ENCODE measurements around the gene CD302. TPM values are rescaled to one million over a fixed set of nuclear protein-coding genes. Genes with fewer than 3 reads are reported as not detected.
A peak's percentile ranks its signal among the peaks of the same experiment; 100 is the strongest.
"Not testable (repeated sequence)": the region's sequence is repeated elsewhere in the genome, so short reads cannot be mapped to it uniquely, and the experiment has no call there.

The CD302 gene, protein sequence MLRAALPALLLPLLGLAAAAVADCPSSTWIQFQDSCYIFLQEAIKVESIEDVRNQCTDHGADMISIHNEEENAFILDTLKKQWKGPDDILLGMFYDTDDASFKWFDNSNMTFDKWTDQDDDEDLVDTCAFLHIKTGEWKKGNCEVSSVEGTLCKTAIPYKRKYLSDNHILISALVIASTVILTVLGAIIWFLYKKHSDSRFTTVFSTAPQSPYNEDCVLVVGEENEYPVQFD
- total RNA-seq, result under 1 TPM; 0.43 to 0.63 (median 0.58) TPM

DNA sequence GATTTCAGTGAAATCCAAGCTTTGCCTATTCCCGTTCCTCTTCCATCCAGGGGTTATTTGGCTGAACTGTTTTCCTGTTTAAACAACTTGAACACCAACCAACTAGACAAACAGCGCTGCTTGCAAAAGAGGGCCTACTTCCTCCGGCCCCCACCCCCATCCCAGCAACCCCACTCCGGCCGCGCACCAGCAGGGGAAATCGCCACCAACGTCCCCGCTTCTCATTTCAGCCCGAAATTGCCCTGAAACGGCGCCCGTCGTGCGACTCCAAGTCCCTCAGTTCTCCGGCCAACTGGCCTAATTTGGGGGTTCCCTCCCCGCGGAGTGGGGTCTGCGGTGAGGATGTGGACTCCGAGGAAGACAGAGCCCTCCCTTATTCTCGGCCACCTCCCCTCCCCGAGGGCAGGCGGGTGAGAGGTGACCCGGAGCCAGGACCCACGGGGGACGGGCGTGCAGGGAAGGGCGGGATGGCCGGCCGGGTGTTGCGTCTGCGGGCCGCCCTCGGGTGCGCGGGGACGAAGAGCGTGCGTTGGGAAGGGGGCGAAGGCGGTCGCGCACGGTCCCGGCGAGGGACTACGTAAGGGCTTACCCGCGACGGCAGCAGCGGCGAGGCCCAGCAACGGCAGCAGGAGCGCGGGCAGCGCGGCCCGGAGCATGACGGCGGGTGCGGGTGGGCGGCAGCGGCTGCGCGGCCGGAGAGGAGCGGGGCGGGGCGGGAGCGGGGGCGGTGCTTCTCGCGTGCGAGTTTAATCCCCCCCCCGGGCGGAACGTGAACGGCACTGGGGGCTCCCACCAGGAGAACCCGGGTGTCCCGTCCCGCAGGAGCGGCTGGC is at the start of gene CD302:
TSS of gene CD302 (minus strand) at position 666 of the 833 bp plus-strand sequence. CDS start at position 656, 10 bp downstream.
- H3K4me3 Mint-ChIP-seq, result peak within 1 kb of the TSS; percentile 70
- peaks cover 23% of the 10 kb centered on the region for H3K27me3 Mint-ChIP-seq (ENCODE audit: low read depth)
- ATAC-seq (peak; percentile 79), DNase-seq (peak; percentile 22)
- H3K36me3 Mint-ChIP-seq (ENCODE audit: insufficient read depth), result peaks cover 3% of the 10 kb centered on the region
- H3K4me1 Mint-ChIP-seq (ENCODE audit: low read depth), result peaks cover 10% of the 10 kb centered on the region
- H3K9me3 Mint-ChIP-seq, result no peaks in the 10 kb centered on the region

DNA sequence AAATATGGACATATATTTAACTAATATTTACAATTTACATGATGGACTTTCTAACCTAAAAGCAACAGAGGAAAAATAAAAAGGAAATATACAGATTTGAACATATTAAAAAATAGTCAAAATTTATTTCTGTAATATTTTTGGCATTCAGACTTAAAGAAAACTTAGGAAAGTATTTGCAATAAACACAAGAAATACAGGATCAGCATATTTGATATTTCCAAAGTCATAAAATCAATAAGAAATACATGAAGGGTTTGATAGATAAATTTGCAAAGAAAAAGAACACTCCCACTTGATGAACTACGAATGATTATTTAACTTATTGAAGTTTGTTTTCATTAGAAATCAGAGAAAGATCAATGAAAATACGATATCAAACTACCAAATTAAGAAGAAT is 48.6 kb upstream of the CD302 start:
- ATAC-seq, result no peak
- Mint-ChIP-seq H3K4me3 (no peak overlapping the region), H3K27me3 (ENCODE audit: low read depth) (no peaks in the 10 kb centered on the region), H3K36me3 (ENCODE audit: insufficient read depth) (peaks cover 39% of the 10 kb centered on the region), H3K9me3 (no peaks in the 10 kb centered on the region), H3K4me1 (ENCODE audit: low read depth) (no peaks in the 10 kb centered on the region)
- no peak for DNase-seq

DNA sequence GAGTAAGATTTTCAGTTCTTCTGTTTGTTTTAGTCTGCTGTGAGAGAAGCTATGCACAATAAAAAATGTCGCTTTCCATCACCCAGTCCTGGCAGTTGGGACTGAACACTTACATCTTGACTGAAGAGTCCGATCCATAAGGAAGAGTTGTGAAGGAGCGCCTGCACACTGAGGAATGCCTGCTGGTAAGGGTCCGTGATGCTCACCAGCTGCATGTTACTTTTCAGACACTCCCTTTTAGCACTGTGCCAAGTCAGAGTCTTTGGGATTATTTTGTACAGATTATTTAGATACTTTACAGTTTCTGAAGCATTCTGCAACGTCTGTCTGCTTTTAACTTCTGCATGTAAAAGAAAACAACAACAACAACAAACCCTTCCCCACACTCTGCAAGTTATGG is 42.6 kb upstream of the CD302 start:
- DNase-seq (no peak), ATAC-seq (no peak)
- H3K4me1 Mint-ChIP-seq (ENCODE audit: low read depth), result no peaks in the 10 kb centered on the region
- no peaks in the 10 kb centered on the region for H3K9me3 Mint-ChIP-seq
- peaks cover 36% of the 10 kb centered on the region for H3K36me3 Mint-ChIP-seq (ENCODE audit: insufficient read depth)
- H3K27me3 Mint-ChIP-seq (ENCODE audit: low read depth), result no peaks in the 10 kb centered on the region
- H3K4me3 Mint-ChIP-seq, result no peak overlapping the region

DNA sequence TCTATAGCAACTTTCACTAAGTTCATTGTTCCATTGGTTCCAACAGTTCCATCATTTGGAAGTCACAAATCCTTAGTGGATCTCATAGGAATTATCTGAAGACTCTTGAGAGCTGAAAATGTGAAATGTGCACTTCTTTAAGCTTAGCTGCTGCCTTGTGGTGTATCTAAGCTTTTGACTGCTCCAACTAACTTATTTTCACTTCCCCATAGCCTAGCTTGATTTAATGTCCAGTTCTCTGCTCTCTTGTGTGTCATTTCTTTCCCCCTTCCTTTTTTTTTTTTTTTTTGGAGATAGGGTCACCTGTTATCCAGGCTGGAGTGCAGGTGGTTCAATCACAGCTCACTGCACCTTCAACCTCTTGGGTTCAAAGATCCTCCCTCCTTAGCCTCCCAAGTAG is 34.9 kb upstream of the CD302 start:
- Mint-ChIP-seq H3K36me3 (ENCODE audit: insufficient read depth) (peaks cover 49% of the 10 kb centered on the region), H3K27me3 (ENCODE audit: low read depth) (no peaks in the 10 kb centered on the region), H3K4me3 (no peak overlapping the region), H3K4me1 (ENCODE audit: low read depth) (no peaks in the 10 kb centered on the region), H3K9me3 (no peaks in the 10 kb centered on the region)
- ATAC-seq (no peak), DNase-seq (no peak)

DNA sequence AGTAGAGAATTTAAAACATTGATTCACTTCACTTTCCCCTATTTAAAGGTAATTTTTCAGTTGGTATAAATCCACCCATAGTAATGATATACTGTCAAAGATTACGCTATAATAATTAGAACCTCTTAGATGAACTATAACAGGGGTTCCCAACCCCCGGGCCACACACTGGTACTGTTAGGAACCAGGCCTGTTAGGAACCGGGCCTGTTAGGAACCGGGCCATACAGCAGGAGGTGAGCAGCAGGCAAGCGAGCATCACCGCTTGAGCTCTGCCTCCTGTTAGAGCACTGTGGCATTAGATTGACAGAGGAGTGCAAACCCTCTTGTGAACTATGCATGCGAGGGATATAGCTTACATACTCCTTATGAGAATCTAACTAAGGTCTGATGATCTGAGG is 34.0 kb upstream of the CD302 start:
- no peak for DNase-seq
- ATAC-seq, result no peak
- Mint-ChIP-seq H3K4me3 (no peak overlapping the region), H3K27me3 (ENCODE audit: low read depth) (no peaks in the 10 kb centered on the region), H3K4me1 (ENCODE audit: low read depth) (no peaks in the 10 kb centered on the region), H3K9me3 (no peaks in the 10 kb centered on the region), H3K36me3 (ENCODE audit: insufficient read depth) (peaks cover 53% of the 10 kb centered on the region)

DNA sequence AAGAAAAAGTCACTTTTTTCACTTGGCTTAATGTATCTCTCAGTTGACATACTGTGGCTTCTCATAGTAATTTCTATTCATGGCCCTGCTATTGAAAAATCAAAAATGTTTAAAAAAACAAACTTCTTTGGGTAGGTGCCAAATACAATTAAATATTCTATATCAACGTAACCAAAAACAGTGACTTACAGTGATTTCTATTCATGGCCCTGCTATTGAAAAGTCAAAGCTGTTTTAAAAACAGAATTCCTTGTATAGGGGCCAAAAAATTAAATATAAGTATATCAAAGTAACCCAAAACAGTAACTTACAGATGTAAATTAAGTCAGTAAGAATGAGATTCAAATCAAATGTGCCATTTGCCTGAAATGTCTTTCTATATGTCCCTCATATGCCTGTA is 31.4 kb upstream of the CD302 start:
- no peak for DNase-seq

DNA sequence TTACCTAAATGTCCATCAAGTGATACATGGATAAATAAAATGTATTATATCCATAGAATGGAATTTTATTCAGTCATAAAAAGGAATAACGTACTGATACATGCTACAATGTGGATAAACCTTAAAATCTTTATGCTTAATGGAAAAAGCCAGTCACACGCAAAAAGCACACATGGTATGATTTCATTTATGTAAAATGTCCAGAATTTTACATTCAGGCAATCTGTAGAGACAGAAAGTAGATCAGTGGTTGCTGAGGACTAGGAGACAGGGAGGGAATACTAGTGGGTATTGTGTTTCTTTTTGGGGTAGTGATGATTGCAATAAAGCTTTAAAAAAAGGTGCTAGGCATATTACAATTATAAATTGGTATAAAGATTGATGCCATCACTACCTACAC is 30.7 kb upstream of the CD302 start:
- H3K36me3 Mint-ChIP-seq (ENCODE audit: insufficient read depth), result peaks cover 68% of the 10 kb centered on the region
- no peak for ATAC-seq
- no peaks in the 10 kb centered on the region for H3K4me1 Mint-ChIP-seq (ENCODE audit: low read depth)
- H3K4me3 Mint-ChIP-seq, result no peak overlapping the region
- no peaks in the 10 kb centered on the region for H3K27me3 Mint-ChIP-seq (ENCODE audit: low read depth)
- no peak for DNase-seq
- H3K9me3 Mint-ChIP-seq, result no peaks in the 10 kb centered on the region

More for the DNA sequence above, 31.4 kb upstream of the CD302 start:
- H3K4me1 Mint-ChIP-seq (ENCODE audit: low read depth), result no peaks in the 10 kb centered on the region
- H3K27me3 Mint-ChIP-seq (ENCODE audit: low read depth), result no peaks in the 10 kb centered on the region
- ATAC-seq, result no peak
- no peak overlapping the region for H3K4me3 Mint-ChIP-seq
- no peaks in the 10 kb centered on the region for H3K9me3 Mint-ChIP-seq
- peaks cover 68% of the 10 kb centered on the region for H3K36me3 Mint-ChIP-seq (ENCODE audit: insufficient read depth)

DNA sequence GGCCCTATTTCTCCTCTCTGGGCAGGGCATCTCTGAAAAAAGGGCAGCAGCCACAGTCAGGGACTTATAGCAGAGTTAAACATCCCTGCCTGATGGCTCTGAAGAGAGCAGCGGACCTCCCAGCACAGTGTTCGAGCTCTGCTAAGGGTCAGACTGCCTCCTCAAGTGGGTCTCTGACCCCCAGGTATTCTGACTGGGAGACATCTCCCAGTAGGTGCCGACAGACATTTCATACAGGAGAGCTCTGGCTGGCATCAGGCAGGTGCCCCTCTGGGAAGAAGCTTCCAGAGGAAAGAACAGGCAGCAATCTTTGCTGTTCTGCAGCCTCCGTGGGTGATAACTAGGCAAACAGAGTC is 24.4 kb upstream of the CD302 start:
- not testable (repeated sequence) for H3K27me3 Mint-ChIP-seq (ENCODE audit: low read depth); DNase-seq; ATAC-seq; H3K9me3 Mint-ChIP-seq; H3K4me1 Mint-ChIP-seq (ENCODE audit: low read depth); H3K4me3 Mint-ChIP-seq
- peaks cover 76% of the 10 kb centered on the region for H3K36me3 Mint-ChIP-seq (ENCODE audit: insufficient read depth)

DNA sequence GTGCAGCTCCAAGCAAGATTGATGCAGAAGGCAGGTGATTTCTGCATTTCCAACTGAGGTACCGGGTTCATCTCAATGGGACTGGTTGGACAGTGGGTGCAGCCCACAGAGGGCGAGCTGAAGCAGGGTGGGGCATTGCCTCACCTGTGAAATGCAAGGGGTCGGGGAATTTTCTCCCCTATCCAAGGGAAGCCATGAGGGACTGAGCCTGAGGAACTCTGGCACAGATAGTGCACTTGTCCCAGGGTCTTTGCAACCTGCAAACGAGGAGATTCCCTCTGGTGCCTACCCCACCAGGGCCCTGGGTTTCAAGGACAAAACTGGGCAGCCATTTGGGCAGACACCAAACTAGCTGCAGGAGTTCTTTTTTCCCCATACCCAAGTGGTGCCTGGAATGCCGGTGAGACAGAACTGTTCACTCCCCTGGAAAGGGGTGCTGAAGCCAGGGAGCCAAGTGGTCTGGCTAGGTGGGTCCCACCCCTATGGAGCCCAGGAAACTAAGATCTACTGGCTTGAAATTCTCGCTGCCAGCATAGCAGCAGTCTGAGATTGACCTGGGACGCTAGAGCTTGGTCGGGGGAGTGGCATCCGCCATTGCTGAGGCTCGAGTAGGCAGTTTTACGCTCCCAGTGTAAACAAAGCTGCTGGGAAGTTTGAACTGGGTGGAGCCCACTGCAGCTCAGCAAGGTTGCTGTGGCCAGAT is 23.9 kb upstream of the CD302 start:
- H3K4me1 Mint-ChIP-seq (ENCODE audit: low read depth); H3K4me3 Mint-ChIP-seq; H3K9me3 Mint-ChIP-seq; ATAC-seq; H3K27me3 Mint-ChIP-seq (ENCODE audit: low read depth); DNase-seq: not testable (repeated sequence)
- peaks cover 76% of the 10 kb centered on the region for H3K36me3 Mint-ChIP-seq (ENCODE audit: insufficient read depth)

DNA sequence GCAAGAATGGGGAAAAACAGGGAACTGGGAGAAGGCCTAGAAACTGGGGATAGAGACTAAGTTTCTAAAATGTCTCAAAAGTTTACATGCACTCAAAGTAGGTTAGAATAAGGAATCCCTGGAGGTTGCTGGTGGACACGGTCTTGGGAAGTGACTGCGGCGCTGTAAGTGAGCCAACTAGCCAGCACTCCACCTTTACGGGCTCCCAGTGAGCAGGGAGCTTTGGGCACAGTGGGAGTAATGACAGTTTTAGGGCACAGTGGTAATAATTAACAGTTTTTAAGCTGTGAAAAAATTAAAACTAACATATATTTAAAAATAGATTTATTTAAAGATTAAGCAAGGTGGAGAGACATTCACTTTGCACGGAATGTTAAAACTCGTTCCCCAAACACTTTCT is 20.9 kb upstream of the CD302 start:
- H3K4me1 Mint-ChIP-seq (ENCODE audit: low read depth), result no peaks in the 10 kb centered on the region
- ATAC-seq (no peak), DNase-seq (no peak)
- peaks cover 62% of the 10 kb centered on the region for H3K36me3 Mint-ChIP-seq (ENCODE audit: insufficient read depth)
- H3K9me3 Mint-ChIP-seq, result no peaks in the 10 kb centered on the region
- H3K4me3 Mint-ChIP-seq, result no peak overlapping the region
- H3K27me3 Mint-ChIP-seq (ENCODE audit: low read depth), result no peaks in the 10 kb centered on the region

DNA sequence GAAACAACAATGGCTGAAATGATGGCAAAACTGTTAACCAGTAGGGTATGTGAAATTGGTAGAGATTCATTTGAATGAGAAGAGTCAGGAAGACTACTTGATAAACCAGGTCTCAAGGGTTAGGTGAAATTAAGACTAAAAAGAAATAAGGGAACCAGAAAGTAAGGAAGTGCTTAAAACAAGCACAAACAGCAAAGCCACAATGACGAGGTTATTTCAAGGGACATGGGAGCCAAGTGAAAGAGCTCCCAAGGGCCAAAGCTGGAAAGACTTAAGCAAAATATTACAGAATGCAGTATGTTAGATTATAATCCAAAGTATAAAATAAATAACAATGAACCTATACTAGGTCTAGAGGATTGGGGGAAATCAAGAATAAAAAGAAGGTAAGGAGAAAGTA is 19.3 kb upstream of the CD302 start:
- H3K36me3 Mint-ChIP-seq (ENCODE audit: insufficient read depth), result peaks cover 62% of the 10 kb centered on the region
- H3K4me3 Mint-ChIP-seq, result no peak overlapping the region
- no peak for DNase-seq
- H3K27me3 Mint-ChIP-seq (ENCODE audit: low read depth), result no peaks in the 10 kb centered on the region
- no peak for ATAC-seq
- no peaks in the 10 kb centered on the region for H3K4me1 Mint-ChIP-seq (ENCODE audit: low read depth)
- no peaks in the 10 kb centered on the region for H3K9me3 Mint-ChIP-seq

DNA sequence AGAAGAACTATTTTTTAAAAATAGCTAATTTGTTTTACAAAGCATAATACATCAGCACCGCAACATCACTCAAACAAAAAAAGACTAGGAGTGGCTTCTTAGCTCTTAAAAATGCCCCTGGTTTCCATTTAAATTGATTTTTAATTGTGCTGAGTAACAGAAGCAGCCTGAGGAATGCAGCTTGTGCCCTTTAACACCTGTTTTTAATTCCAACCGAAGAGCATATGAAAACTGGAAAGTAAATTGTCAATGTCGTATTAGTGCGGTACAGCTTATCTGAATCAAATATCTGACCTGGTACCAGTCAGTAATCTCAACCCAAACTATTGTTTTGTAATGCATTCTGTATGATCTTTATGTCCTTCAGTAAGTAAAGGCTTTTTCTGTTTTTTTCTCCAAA is 13.2 kb upstream of the CD302 start:
- DNase-seq, result no peak
- H3K4me3 Mint-ChIP-seq, result no peak overlapping the region
- ATAC-seq, result no peak
- no peaks in the 10 kb centered on the region for H3K4me1 Mint-ChIP-seq (ENCODE audit: low read depth)
- H3K9me3 Mint-ChIP-seq, result no peaks in the 10 kb centered on the region
- peaks cover 51% of the 10 kb centered on the region for H3K36me3 Mint-ChIP-seq (ENCODE audit: insufficient read depth)
- H3K27me3 Mint-ChIP-seq (ENCODE audit: low read depth), result no peaks in the 10 kb centered on the region

DNA sequence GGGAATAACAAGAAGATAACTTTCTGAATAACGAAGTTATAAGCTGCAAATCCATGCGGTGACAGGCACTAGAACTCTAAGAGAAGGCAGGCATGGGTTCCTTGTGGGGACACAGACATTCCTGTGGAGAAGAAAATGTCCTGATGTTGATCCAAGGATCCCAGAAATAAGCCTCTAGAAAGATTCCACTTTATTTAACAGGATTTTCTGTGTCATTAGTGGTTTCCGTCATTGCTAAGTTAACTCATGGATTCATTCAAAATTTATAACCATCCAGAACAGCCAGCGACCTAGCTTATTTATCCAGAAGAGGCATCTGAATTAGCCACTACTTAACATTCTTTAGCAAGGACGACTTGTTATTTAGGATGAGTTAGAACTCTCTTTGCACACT is 10.0 kb upstream of the CD302 start:
- Mint-ChIP-seq H3K4me1 (ENCODE audit: low read depth) (no peaks in the 10 kb centered on the region), H3K36me3 (ENCODE audit: insufficient read depth) (peaks cover 48% of the 10 kb centered on the region), H3K27me3 (ENCODE audit: low read depth) (no peaks in the 10 kb centered on the region), H3K4me3 (no peak overlapping the region), H3K9me3 (no peaks in the 10 kb centered on the region)
- DNase-seq (no peak), ATAC-seq (no peak)

DNA sequence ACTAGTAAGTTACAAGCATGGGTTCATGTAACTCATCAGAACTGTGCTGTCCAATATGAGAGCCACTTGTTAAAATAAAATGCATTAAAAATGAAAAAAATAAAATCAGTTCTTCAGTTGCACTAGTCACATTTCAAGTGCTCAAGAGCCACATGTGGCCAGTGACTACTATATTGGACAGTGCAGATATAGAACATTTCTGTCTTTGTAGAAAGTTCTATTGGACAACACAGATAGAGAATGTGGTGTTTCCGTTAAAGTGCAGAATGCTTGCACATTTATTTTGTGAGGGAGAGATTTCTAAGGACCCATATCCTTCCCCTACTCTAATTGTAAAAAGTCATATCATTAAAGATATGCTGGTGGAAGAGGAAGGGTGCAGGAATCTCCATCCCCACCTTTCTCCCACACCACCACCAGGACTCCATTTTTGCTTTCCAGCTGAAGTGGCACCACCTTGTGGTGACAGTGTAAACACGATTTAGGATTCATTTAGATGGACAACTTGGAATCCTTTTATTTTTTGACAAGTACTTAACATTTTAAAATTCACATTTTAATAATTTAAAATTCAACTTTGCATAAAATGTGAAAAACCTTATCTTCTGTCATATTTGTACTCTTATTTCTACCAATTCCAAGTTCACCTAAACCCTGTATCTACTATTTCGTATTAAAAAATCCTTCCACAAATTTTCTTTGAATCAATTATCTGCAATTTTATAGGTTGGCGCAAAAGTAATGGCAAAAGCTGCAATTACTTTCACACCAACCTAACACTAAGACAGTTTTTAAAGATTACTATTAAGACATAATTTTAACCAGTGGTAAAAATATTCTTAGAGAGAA is 9.4 kb upstream of the CD302 start:
- no peak for DNase-seq
- no peak for ATAC-seq

More for the DNA sequence above, 9.4 kb upstream of the CD302 start:
- Mint-ChIP-seq H3K4me3 (no peak overlapping the region), H3K4me1 (ENCODE audit: low read depth) (no peaks in the 10 kb centered on the region), H3K36me3 (ENCODE audit: insufficient read depth) (peaks cover 42% of the 10 kb centered on the region), H3K9me3 (no peaks in the 10 kb centered on the region), H3K27me3 (ENCODE audit: low read depth) (no peaks in the 10 kb centered on the region)
